HepG2 (cell line): Measurements from ENCODE around the gene RNU11. TPM values are rescaled to one million over a fixed set of nuclear protein-coding genes. Genes with fewer than 3 reads are reported as not detected.

Experiments
- BCL3 ChIP-seq: sonication (generic); formaldehyde crosslinking; IDR thresholded peaks from 2 replicates; pipeline ENCODE4 v1.5.1; 2020; ENCODE audit warnings: mild to moderate bottlenecking, missing genetic modification reagents, moderate library complexity
- CREB1 ChIP-seq, 2 experiments: fragments of 450-650 bp in 1 of 2; IDR thresholded peaks; 2 replicates each; pipeline ENCODE4 v1.6.1; 2016 to 2017; ENCODE audit warnings: control low read depth in 1 of 2, mild to moderate bottlenecking in 1 of 2, missing compliant biosample characterization in 1 of 2, missing genetic modification characterization in 1 of 2
- DRAP1 ChIP-seq: IDR thresholded peaks from 2 replicates; pipeline ENCODE4 v1.6.1; 2016; ENCODE audit warnings: missing genetic modification reagents, missing compliant biosample characterization
- FOXK2 ChIP-seq: fragments of 450-650 bp; IDR thresholded peaks from 2 replicates; pipeline ENCODE4 v1.6.1; 2016
- HMG20B ChIP-seq: conservative IDR thresholded peaks from 2 replicates; pipeline ENCODE4 v1.6.1; 2016; ENCODE audit warnings: missing genetic modification reagents, missing compliant biosample characterization
- HNF4A ChIP-seq: sonication (generic); formaldehyde crosslinking; IDR thresholded peaks from 2 replicates; pipeline ENCODE4 v1.4.0; 2020; ENCODE audit warnings: missing genetic modification reagents
- MEF2D ChIP-seq: sonication (generic); formaldehyde crosslinking; IDR thresholded peaks from 2 replicates; pipeline ENCODE4 v1.5.1; 2020; ENCODE audit warnings: mild to moderate bottlenecking, missing genetic modification reagents
- NPAS2 ChIP-seq: sonication (generic); formaldehyde crosslinking; IDR thresholded peaks from 2 replicates; pipeline ENCODE4 v1.8.0; 2022; ENCODE audit warnings: mild to moderate bottlenecking, missing genetic modification reagents, borderline replicate concordance
- PHF20 ChIP-seq: sonication (generic); formaldehyde crosslinking; IDR thresholded peaks from 2 replicates; pipeline ENCODE4 v1.5.0; 2020; ENCODE audit warnings: mild to moderate bottlenecking, missing genetic modification reagents
- SIX1 ChIP-seq: sonication (generic); formaldehyde crosslinking; IDR thresholded peaks from 2 replicates; pipeline ENCODE4 v1.4.0; 2020; ENCODE audit warnings: missing genetic modification reagents, borderline replicate concordance
- TEAD2 ChIP-seq: sonication (generic); formaldehyde crosslinking; IDR thresholded peaks from 2 replicates; pipeline ENCODE4 v1.9.0; 2021; ENCODE audit warnings: missing genetic modification reagents
- ZBTB38 ChIP-seq: sonication (generic); formaldehyde crosslinking; IDR thresholded peaks from 2 replicates; pipeline ENCODE4 v1.5.1; 2020; ENCODE audit warnings: mild to moderate bottlenecking, missing genetic modification reagents
- ZFP36L2 ChIP-seq: sonication (generic); formaldehyde crosslinking; IDR thresholded peaks from 2 replicates; pipeline ENCODE4 v1.4.0; 2020; ENCODE audit warnings: missing genetic modification reagents
- ZNF18 ChIP-seq: sonication (generic); formaldehyde crosslinking; IDR thresholded peaks from 2 replicates; pipeline ENCODE4 v1.8.0; 2022; ENCODE audit warnings: mild to moderate bottlenecking, missing genetic modification reagents; ENCODE audit not compliant: insufficient replicate concordance
- ZNF230 ChIP-seq: sonication (generic); formaldehyde crosslinking; IDR thresholded peaks from 2 replicates; pipeline ENCODE4 v1.4.0; 2020; ENCODE audit warnings: mild to moderate bottlenecking, missing genetic modification reagents
- ZNF354B ChIP-seq: sonication (generic); formaldehyde crosslinking; IDR thresholded peaks from 2 replicates; pipeline ENCODE4 v1.8.0; 2022; ENCODE audit warnings: mild to moderate bottlenecking, missing genetic modification reagents
- ZNF512B ChIP-seq: sonication (generic); formaldehyde crosslinking; IDR thresholded peaks from 2 replicates; pipeline ENCODE4 v1.5.1; 2020; ENCODE audit warnings: missing genetic modification reagents, mild to moderate bottlenecking, borderline replicate concordance
- ZNF556 ChIP-seq: sonication (generic); formaldehyde crosslinking; IDR thresholded peaks from 2 replicates; pipeline ENCODE4 v1.4.0; 2020; ENCODE audit warnings: mild to moderate bottlenecking, missing genetic modification reagents, borderline replicate concordance
- ZNF619 ChIP-seq: sonication (generic); formaldehyde crosslinking; IDR thresholded peaks from 2 replicates; pipeline ENCODE4 v1.4.0; 2020; ENCODE audit warnings: mild to moderate bottlenecking, missing genetic modification reagents
- ZNF639 ChIP-seq: conservative IDR thresholded peaks from 2 replicates; pipeline ENCODE4 v1.6.1; 2018; ENCODE audit warnings: missing genetic modification reagents
- ZNF768 ChIP-seq: sonication (generic); formaldehyde crosslinking; IDR thresholded peaks from 2 replicates; pipeline ENCODE4 v1.4.0; 2020; ENCODE audit warnings: missing genetic modification reagents
- ZNF776 ChIP-seq: sonication (generic); formaldehyde crosslinking; IDR thresholded peaks from 2 replicates; pipeline ENCODE4 v1.4.0; 2020; ENCODE audit warnings: mild to moderate bottlenecking, missing genetic modification reagents
- ZNF883 ChIP-seq: sonication (generic); formaldehyde crosslinking; IDR thresholded peaks from 2 replicates; pipeline ENCODE4 v1.5.1; 2020; ENCODE audit warnings: mild to moderate bottlenecking, missing genetic modification reagents; ENCODE audit errors: not compliant biosample characterization
- polyA plus RNA-seq, 8 experiments: library from polyadenylated mRNA; depleted of rRNA in 3 of 8; stranded (reverse) in 7 of 8; unstranded in 1 of 8; fragments of >200 nt; fragmentation: Illumina TruSeq in 4 of 8; extraction: Trizol in 4 of 8; gene quantifications; 2 replicates each; pipeline versions ENCODE4 v1.2.1 to v1.2.3, GENCODE V29; 2011 to 2016; ENCODE audit warnings: low read depth in 4 of 8, missing spikeins in 1 of 8, mixed read lengths in 1 of 8; ENCODE audit not compliant: insufficient read depth in 1 of 8
- total RNA-seq, 5 experiments: library from RNA; depleted of rRNA; stranded (reverse); fragments of >200 nt; fragmentation: Illumina TruSeq; extraction: Trizol; gene quantifications; 2 replicates each; pipeline ENCODE4 v1.2.3, GENCODE V29; 2016; ENCODE audit warnings: low read depth in 1 of 5

RNU11 gene
- total and polyA plus RNA-seq, 2 of the 13 experiments (the other 11 are each of a cell fraction or from before 2014, with no cell fraction given) = not detected

GRCh38 chr1:28648474-28649198, at the start of gene RNU11 (continued):
- TF ChIP-seq MEF2D (CRISPR knock-in tag) (peak; percentile 58), TEAD2 (CRISPR knock-in tag) (no peak), ZNF512B (CRISPR knock-in tag) (no peak), ZNF639 (CRISPR knock-in tag) (peak; percentile 73; the same call in 1 of the 2 replicates), ZFP36L2 (no peak), ZNF18 (CRISPR knock-in tag) (peak; percentile 53), SIX1 (CRISPR knock-in tag) (peak; percentile 69), ZBTB38 (CRISPR knock-in tag) (no peak), BCL3 (CRISPR knock-in tag) (no peak), HMG20B (CRISPR knock-in tag) (peak; percentile 73), ZNF768 (no peak), FOXK2 (peak; percentile 32; the same call in 1 of the 2 replicates), DRAP1 (CRISPR knock-in tag) (peak; percentile 100), PHF20 (no peak; the same call in none of the 2 replicates), HNF4A (CRISPR knock-in tag) (peak; percentile 72), NPAS2 (no peak), ZNF776 (CRISPR knock-in tag) (no peak), ZNF230 (CRISPR knock-in tag) (peak; percentile 89; the same call in 1 of the 2 replicates), ZNF883 (CRISPR knock-in tag) (no peak), CREB1 (IDR thresholded peaks at IDR 0.05) (peak; percentile 56), CREB1 (CRISPR knock-in tag; IDR thresholded peaks at IDR 0.05) (peak; percentile 90), ZNF354B (CRISPR knock-in tag) (peak; percentile 69; the same call in 1 of the 2 replicates), ZNF619 (peak; percentile 76; the same call in 1 of the 2 replicates), ZNF556 (peak; percentile 98; the same call in 1 of the 2 replicates)
